ENCODE data around the gene STATH. TPM values are rescaled to one million over a fixed set of nuclear protein-coding genes. Genes with fewer than 3 reads are reported as not detected.

The STATH gene
- total RNA-seq, 1 donor from 2014 or later = not detected

Other genes starting within 250 kb of the STATH start
- gene SULT1B1, start 235.3 kb upstream of the STATH start, total RNA-seq = 2.0 and 5.9 TPM in 2 replicates
- gene SULT1E1, start 135.8 kb upstream of the STATH start, total RNA-seq = 0.89 and 2.3 TPM in 2 replicates
- gene CSN1S1, start 64.9 kb upstream of the STATH start, total RNA-seq = not detected in 2 replicates
- not detected in 2 replicates for gene CSN2, start 30.2 kb upstream of the STATH start, total RNA-seq
- gene HTN3, start 32.5 kb downstream of the STATH start, total RNA-seq = not detected in 2 replicates
- 0.26 TPM in 1 of 2 replicates, not detected in the other for gene HTN1, start 54.5 kb downstream of the STATH start, total RNA-seq
- gene PRR27, start 158.3 kb downstream of the STATH start, total RNA-seq = not detected in 2 replicates
- not detected in 2 replicates for gene ODAM, start 199.8 kb downstream of the STATH start, total RNA-seq
- not detected in 2 replicates for gene FDCSP, start 230.2 kb downstream of the STATH start, total RNA-seq
- not detected in 2 replicates for gene CSN3, start 246.6 kb downstream of the STATH start, total RNA-seq